ENCODE results near the gene PLK3.
A peak's percentile ranks its signal among the peaks of the same experiment; 100 is the strongest.
"Not testable (repeated sequence)": the region's sequence is repeated elsewhere in the genome, so short reads cannot be mapped to it uniquely, and the experiment has no call there.

Gene PLK3

GRCh38 chr1:44819608-44820327 lies 19.6 kb downstream of the PLK3 start:
- TF ChIP-seq CTCF (IDR thresholded peaks at IDR 0.05; ENCODE audit: insufficient read depth, low read length, poor library complexity, severe bottlenecking), result no peak
- H3K27me3 ChIP-seq (replicated peaks; ENCODE audit: control insufficient read depth, insufficient read depth, low read length), result no peaks in the 10 kb centered on the region
- H3K4me3 ChIP-seq (replicated peaks; ENCODE audit: low read depth, low read length), result peak overlapping the region; percentile 63
- no peaks in the 10 kb centered on the region for H3K36me3 ChIP-seq (ENCODE audit: control insufficient read depth, insufficient read depth, low read length)
- DNase-seq (ENCODE audit: extremely low read depth, insufficient read length), result peak; percentile 83

- Histone ChIP-seq H3K36me3 (ENCODE audit: control insufficient read depth, insufficient read depth, low read length) (no peaks in the 10 kb centered on the region), H3K27me3 (replicated peaks; ENCODE audit: control insufficient read depth, insufficient read depth, low read length) (no peaks in the 10 kb centered on the region), H3K4me3 (replicated peaks; ENCODE audit: low read depth, low read length) (peak overlapping the region; percentile 63)
- DNase-seq (ENCODE audit: extremely low read depth, insufficient read length), result peak; percentile 86
- no peak for TF ChIP-seq CTCF (IDR thresholded peaks at IDR 0.05; ENCODE audit: insufficient read depth, low read length, poor library complexity, severe bottlenecking)
Observed at GRCh38 chr1:44820328-44821239, 20.4 kb downstream of the PLK3 start.

DNA sequence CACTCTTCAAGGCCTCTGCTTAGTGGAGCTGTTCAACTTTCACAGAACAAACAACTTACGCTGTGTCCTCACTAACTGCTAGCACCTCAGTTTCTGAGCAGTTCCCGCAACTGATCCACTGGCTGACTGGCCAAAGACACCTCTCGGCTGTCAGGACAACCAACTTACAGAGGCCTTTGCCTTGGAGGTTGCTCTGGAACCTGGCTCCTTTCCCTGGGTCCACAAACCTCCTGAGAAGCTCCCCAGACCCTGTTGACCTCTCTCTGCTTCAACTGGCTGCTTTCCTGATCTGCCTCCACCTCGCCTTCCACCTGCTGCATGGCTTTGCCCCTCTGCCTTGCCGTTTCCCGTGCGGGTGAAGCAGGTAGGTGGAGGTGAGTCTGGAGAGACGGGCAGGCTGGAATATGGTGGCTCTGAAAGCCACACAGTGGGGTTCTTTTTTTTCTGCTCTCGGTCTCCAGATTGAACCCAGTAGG lies 21.1 kb downstream of the PLK3 start:
- Histone ChIP-seq H3K36me3 (ENCODE audit: control insufficient read depth, insufficient read depth, low read length) (no peaks in the 10 kb centered on the region), H3K4me3 (replicated peaks; ENCODE audit: low read depth, low read length) (no peak overlapping the region), H3K27me3 (replicated peaks; ENCODE audit: control insufficient read depth, insufficient read depth, low read length) (no peaks in the 10 kb centered on the region)
- no peak for TF ChIP-seq CTCF (IDR thresholded peaks at IDR 0.05; ENCODE audit: insufficient read depth, low read length, poor library complexity, severe bottlenecking)
- DNase-seq (ENCODE audit: extremely low read depth, insufficient read length), result no peak

DNA sequence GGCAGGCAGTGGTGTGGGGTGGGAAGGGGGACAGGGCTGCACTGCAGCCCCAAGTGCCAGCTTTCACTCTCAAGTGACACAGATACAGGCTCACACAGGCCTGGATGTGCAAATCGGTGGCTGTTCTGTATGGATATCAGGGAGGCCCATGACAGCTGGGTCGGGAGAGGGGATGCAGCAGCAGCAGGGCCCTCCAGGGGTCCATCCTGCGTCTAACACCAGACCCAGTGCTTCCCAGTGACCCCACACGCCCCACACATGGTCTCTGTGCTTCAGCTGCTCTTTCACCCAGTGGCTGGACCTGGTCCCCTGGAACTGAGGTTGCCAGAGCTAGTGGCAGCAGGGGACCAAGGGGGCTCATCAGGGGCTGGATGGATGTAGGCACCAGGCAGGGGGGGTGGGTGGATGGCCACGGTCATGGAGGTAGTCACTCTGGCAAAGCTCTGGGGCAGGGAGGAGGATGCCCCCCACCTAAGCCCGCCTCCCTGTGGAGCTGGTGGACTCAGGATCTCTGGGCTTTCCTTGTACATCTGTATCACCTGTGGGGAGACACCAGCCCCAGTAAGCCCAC lies 22.0 kb downstream of the PLK3 start:
- no peaks in the 10 kb centered on the region for H3K27me3 ChIP-seq (replicated peaks; ENCODE audit: control insufficient read depth, insufficient read depth, low read length)
- no peaks in the 10 kb centered on the region for H3K36me3 ChIP-seq (ENCODE audit: control insufficient read depth, insufficient read depth, low read length)
- no peak overlapping the region for H3K4me3 ChIP-seq (replicated peaks; ENCODE audit: low read depth, low read length)
- DNase-seq (ENCODE audit: extremely low read depth, insufficient read length), result no peak
- TF ChIP-seq CTCF (IDR thresholded peaks at IDR 0.05; ENCODE audit: insufficient read depth, low read length, poor library complexity, severe bottlenecking), result no peak

DNA sequence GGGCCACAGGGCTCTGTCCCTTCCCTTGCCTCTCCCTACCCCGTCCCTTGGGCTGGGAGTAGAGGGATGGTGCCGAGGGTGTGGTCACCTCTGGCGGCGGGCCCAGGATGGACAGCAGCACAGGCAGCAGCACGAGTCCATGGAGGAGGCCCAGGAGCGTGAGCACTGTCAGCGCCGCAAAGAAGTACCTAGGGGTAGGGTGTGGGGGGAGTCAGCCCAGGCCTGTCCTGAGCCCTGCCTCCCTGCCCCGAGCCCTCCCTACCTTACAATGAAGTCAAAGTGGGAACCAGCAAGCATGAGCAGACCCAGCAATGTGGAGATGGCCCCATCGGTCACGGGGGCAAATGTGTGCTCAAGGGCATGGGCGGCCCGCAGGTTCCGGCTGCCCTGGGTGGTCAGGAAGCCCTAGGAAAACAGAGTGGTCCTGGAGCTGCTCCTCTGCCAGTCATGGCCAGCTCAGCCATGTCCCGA lies 22.8 kb downstream of the PLK3 start:
- H3K4me3 ChIP-seq (replicated peaks; ENCODE audit: low read depth, low read length), result no peak overlapping the region
- no peak for DNase-seq (ENCODE audit: extremely low read depth, insufficient read length)
- no peaks in the 10 kb centered on the region for H3K27me3 ChIP-seq (replicated peaks; ENCODE audit: control insufficient read depth, insufficient read depth, low read length)
- no peaks in the 10 kb centered on the region for H3K36me3 ChIP-seq (ENCODE audit: control insufficient read depth, insufficient read depth, low read length)
- no peak for TF ChIP-seq CTCF (IDR thresholded peaks at IDR 0.05; ENCODE audit: insufficient read depth, low read length, poor library complexity, severe bottlenecking)

- H3K4me3 ChIP-seq (replicated peaks; ENCODE audit: low read depth, low read length); H3K36me3 ChIP-seq (ENCODE audit: control insufficient read depth, insufficient read depth, low read length); DNase-seq (ENCODE audit: extremely low read depth, insufficient read length); H3K27me3 ChIP-seq (replicated peaks; ENCODE audit: control insufficient read depth, insufficient read depth, low read length): not testable (repeated sequence)
Observed at GRCh38 chr1:44824392-44824791, 24.2 kb downstream of the PLK3 start.

All from GM06990 (cell line).